ENCODE measurements around the gene NMT1. TPM values are rescaled to one million over a fixed set of nuclear protein-coding genes. Genes with fewer than 3 reads are reported as not detected.

The NMT1 gene
- total and polyA plus RNA-seq, 2 of the 13 experiments (the other 11 are each of a cell fraction or from before 2014, with no cell fraction given), result 75.7 to 142 TPM

GRCh38 chr17:45149037-45149668, 88.0 kb downstream of the NMT1 start (continued):
- TF ChIP-seq IRF9 (CRISPR knock-in tag; IDR thresholded peaks at IDR 0.05; ENCODE audit: borderline replicate concordance) (peak; percentile 7; the same call in 1 of the 2 replicates), PPARG (CRISPR knock-in tag; conservative IDR thresholded peaks at IDR 0.05) (peak; percentile 48; the same call in 1 of the 2 replicates), ZNF446 (CRISPR knock-in tag; IDR thresholded peaks at IDR 0.05) (no peak; the same call in 1 of the 2 replicates), SCMH1 (CRISPR knock-in tag; IDR thresholded peaks at IDR 0.05; ENCODE audit: borderline replicate concordance) (no peak), ZNF747 (CRISPR knock-in tag; IDR thresholded peaks at IDR 0.05; ENCODE audit: borderline replicate concordance) (peak; percentile 42; the same call in 1 of the 2 replicates), CENPT (CRISPR knock-in tag; IDR thresholded peaks at IDR 0.05; ENCODE audit: low read depth) (no peak), ZNF773 (CRISPR knock-in tag; IDR thresholded peaks at IDR 0.05; ENCODE audit: borderline replicate concordance) (0 out of 2 replicates have a peak, but pooled peaks have one; percentile 61), ZNF354B (CRISPR knock-in tag; IDR thresholded peaks at IDR 0.05) (no peak), HOXA7 (CRISPR knock-in tag; IDR thresholded peaks at IDR 0.05) (0 out of 2 replicates have a peak, but pooled peaks have one; percentile 8), FOXP4 (CRISPR knock-in tag; IDR thresholded peaks at IDR 0.05) (peak; percentile 28; the same call in 1 of the 2 replicates), ZNF264 (CRISPR knock-in tag; IDR thresholded peaks at IDR 0.05) (peak; percentile 74), PAF1 (CRISPR knock-in tag; IDR thresholded peaks at IDR 0.05) (no peak), PRDM4 (CRISPR knock-in tag; IDR thresholded peaks at IDR 0.05; ENCODE audit: borderline replicate concordance) (no peak), ZNF850 (CRISPR knock-in tag; conservative IDR thresholded peaks at IDR 0.05) (no peak), ATF6 (CRISPR knock-in tag; conservative IDR thresholded peaks at IDR 0.05) (0 out of 2 replicates have a peak, but pooled peaks have one; percentile 26), PTBP1 (IDR thresholded peaks at IDR 0.05; ENCODE audit: low read depth, low read length, poor library complexity, severe bottlenecking) (peak; percentile 65), NR2F2 (IDR thresholded peaks at IDR 0.05; ENCODE audit: borderline replicate concordance, low read depth) (no peak), IKZF5 (CRISPR knock-in tag; IDR thresholded peaks at IDR 0.05) (peak; percentile 80), ZNF562 (CRISPR knock-in tag; IDR thresholded peaks at IDR 0.05; ENCODE audit: borderline replicate concordance) (no peak), ZNF678 (CRISPR knock-in tag; IDR thresholded peaks at IDR 0.05) (no peak), HOXA5 (CRISPR knock-in tag; IDR thresholded peaks at IDR 0.05) (peak; percentile 71; the same call in 1 of the 2 replicates)

Measured in HepG2 (cell line).